ENCODE results near the gene CCL19.

GRCh38 chr9:34644766-34645314, 46.2 kb downstream of the CCL19 start:
- no peak for TF ChIP-seq CTCF (IDR thresholded peaks at IDR 0.05)
- TF ChIP-seq POLR2AphosphoS5 (IDR thresholded peaks at IDR 0.05; ENCODE audit: low read depth, low read length) = no peak
- TF ChIP-seq REST (IDR thresholded peaks at IDR 0.05; ENCODE audit: insufficient read depth in 1 of 2, low read depth in 2 of 2, low read length in 1 of 2) = no peak

All from Panc1 (cell line).